Trophoblast cell (in vitro differentiated cells and primary cell): ENCODE results near the gene ZNF169.

Experiments
- DNase-seq, 2 donors: peaks; one replicate each; pipeline ENCODE4 v3.0.0-alpha.2; 2016
- H2AFZ ChIP-seq: 2 replicates; pipeline ENCODE4 v1.6.1; 2013; ENCODE audit warnings: low read length, moderate library complexity, mild to moderate bottlenecking; ENCODE audit not compliant: insufficient read depth, poor library complexity
- H2AK5ac ChIP-seq: 2 replicates; pipeline ENCODE4 v1.6.1; 2013; ENCODE audit warnings: mild to moderate bottlenecking, low read length
- H2BK120ac ChIP-seq: 2 replicates; pipeline ENCODE4 v1.6.1; 2013; ENCODE audit warnings: low read length, mild to moderate bottlenecking, moderate library complexity; ENCODE audit not compliant: insufficient read depth, poor library complexity
- H2BK12ac ChIP-seq: 2 replicates; pipeline ENCODE4 v1.6.1; 2013; ENCODE audit warnings: mild to moderate bottlenecking, low read length, moderate library complexity
- H2BK5ac ChIP-seq: 2 replicates; pipeline ENCODE4 v1.6.1; 2013; ENCODE audit warnings: low read length, low read depth, moderate library complexity, mild to moderate bottlenecking; ENCODE audit not compliant: poor library complexity
- H3K14ac ChIP-seq: 2 replicates; pipeline ENCODE4 v1.6.1; 2013; ENCODE audit warnings: mild to moderate bottlenecking, low read length
- H3K18ac ChIP-seq: 2 replicates; pipeline ENCODE4 v1.6.1; 2013; ENCODE audit warnings: mild to moderate bottlenecking, low read length
- H3K23ac ChIP-seq: 2 replicates; pipeline ENCODE4 v1.6.1; 2013; ENCODE audit warnings: low read length
- H3K27ac ChIP-seq: 2 replicates; pipeline ENCODE4 v1.5.1; 2013; ENCODE audit warnings: low read depth, mild to moderate bottlenecking, inconsistent platforms, low read length, moderate library complexity
- H3K27me3 ChIP-seq: 2 replicates; pipeline ENCODE4 v1.6.1; 2013; ENCODE audit warnings: inconsistent platforms, mild to moderate bottlenecking, low read length, moderate library complexity; ENCODE audit not compliant: insufficient read depth
- H3K36me3 ChIP-seq, 2 experiments: 1 replicate in 1 of 2; 2 replicates in 1 of 2; pipeline ENCODE4 v1.6.1; 2013; ENCODE audit warnings: low read length in 2 of 2, mild to moderate bottlenecking in 2 of 2, moderate library complexity in 1 of 2; ENCODE audit not compliant: insufficient read depth in 2 of 2, control insufficient read depth in 1 of 2
- H3K4ac ChIP-seq: 2 replicates; pipeline ENCODE4 v1.6.1; 2013; ENCODE audit warnings: low read depth, mild to moderate bottlenecking, low read length, moderate library complexity
- H3K4me1 ChIP-seq, 2 experiments: 1 replicate in 1 of 2; 2 replicates in 1 of 2; pipeline ENCODE4 v1.6.1; 2013; ENCODE audit warnings: low read length in 2 of 2, mild to moderate bottlenecking in 2 of 2, moderate library complexity in 1 of 2; ENCODE audit not compliant: insufficient read depth in 2 of 2, control insufficient read depth in 1 of 2
- H3K4me2 ChIP-seq: 2 replicates; pipeline ENCODE4 v1.6.1; 2013; ENCODE audit warnings: inconsistent platforms, mild to moderate bottlenecking, low read length, moderate library complexity
- H3K4me3 ChIP-seq: 2 replicates; pipeline ENCODE4 v1.5.1; 2013; ENCODE audit warnings: mild to moderate bottlenecking, low read depth, low read length, inconsistent platforms
- H3K79me1 ChIP-seq: one replicate; pipeline ENCODE4 v1.6.1; 2013; ENCODE audit warnings: low read length
- H3K79me2 ChIP-seq: 2 replicates; pipeline ENCODE4 v1.6.1; 2013; ENCODE audit warnings: low read length, mild to moderate bottlenecking; ENCODE audit not compliant: control insufficient read depth, insufficient read depth, poor library complexity
- H3K9ac ChIP-seq: 2 replicates; pipeline ENCODE4 v1.6.1; 2013; ENCODE audit warnings: mild to moderate bottlenecking, low read length
- H3K9me3 ChIP-seq: 2 replicates; pipeline ENCODE4 v1.6.1; 2013; ENCODE audit warnings: low read depth, mild to moderate bottlenecking, control low read depth, inconsistent platforms, low read length; ENCODE audit not compliant: insufficient read depth
- H4K12ac ChIP-seq: 2 replicates; pipeline ENCODE4 v1.6.1; 2013; ENCODE audit warnings: low read depth, mild to moderate bottlenecking, low read length, moderate library complexity
- H4K8ac ChIP-seq: 2 replicates; pipeline ENCODE4 v1.6.1; 2013; ENCODE audit warnings: low read depth, mild to moderate bottlenecking, low read length, moderate library complexity
- H4K91ac ChIP-seq: one replicate; pipeline ENCODE4 v1.6.1; 2013; ENCODE audit warnings: low read depth, mild to moderate bottlenecking, low read length, moderate library complexity
- WGBS: extraction: QIAGEN DNeasy Blood & Tissue Kit; methylation state at CpG from one replicate; pipeline ENCODE4 v1.1.7; 2013; ENCODE audit warnings: missing lambda C conversion rate; ENCODE audit not compliant: insufficient read length, insufficient coverage; ENCODE audit errors: extremely low coverage; 5-methylcytosine and 5-hydroxymethylcytosine counted together

The ZNF169 gene

DNA sequence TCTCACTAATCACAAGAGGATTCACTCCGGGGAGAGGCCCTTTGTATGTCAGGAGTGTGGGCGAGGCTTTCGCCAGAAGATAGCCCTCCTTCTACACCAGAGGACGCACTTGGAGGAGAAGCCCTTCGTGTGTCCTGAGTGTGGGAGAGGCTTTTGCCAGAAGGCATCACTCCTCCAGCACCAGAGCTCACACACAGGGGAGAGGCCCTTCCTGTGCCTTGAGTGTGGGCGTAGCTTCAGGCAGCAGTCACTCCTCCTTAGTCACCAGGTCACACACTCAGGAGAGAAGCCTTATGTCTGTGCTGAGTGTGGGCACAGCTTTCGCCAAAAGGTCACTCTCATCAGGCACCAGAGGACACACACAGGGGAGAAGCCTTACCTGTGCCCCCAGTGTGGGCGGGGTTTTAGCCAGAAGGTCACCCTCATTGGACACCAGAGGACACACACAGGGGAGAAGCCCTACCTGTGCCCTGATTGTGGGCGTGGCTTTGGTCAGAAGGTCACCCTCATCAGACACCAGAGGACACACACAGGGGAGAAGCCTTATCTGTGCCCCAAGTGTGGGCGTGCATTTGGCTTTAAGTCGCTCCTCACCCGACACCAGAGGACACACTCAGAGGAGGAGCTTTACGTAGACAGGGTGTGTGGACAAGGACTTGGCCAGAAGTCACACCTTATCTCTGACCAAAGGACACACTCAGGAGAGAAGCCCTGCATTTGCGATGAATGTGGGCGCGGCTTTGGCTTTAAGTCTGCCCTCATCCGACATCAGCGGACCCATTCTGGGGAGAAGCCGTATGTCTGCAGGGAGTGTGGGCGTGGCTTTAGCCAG is 41.6 kb downstream of the ZNF169 start:
- no CpG with 5 or more reads among the region's 20 CpGs for WGBS
- H3K79me2 ChIP-seq, result no peaks in the 10 kb centered on the region
- H3K23ac ChIP-seq, result no peak overlapping the region

DNA sequence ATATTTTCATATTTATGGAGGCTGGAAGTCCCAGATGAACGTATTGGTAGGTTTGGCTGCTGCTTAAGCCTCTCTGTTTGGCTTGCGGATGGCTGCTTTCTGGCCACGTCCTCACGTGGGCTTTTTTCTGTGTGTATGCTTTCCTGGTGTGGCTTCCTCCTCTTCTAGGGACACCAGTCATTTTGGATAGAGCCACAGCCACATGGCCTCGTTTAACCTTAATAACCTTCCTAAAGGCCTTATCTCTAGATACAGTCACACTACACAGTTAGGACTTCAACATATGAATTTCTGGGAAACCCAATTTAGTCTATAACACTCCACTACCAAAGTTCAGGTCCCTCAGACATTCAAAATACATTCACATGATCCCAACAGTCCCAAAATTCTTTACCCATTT is 42.5 kb downstream of the ZNF169 start:
- H3K4me1 ChIP-seq, result no peaks in the 10 kb centered on the region
- no peak for DNase-seq
- H3K14ac ChIP-seq, result no peak overlapping the region
- H3K9ac ChIP-seq, result no peak overlapping the region
- no peak overlapping the region for H2BK5ac ChIP-seq
- H2BK120ac ChIP-seq, result no peak overlapping the region
- H2AFZ ChIP-seq, result no peak overlapping the region
- no CpG with 5 or more reads among the region's 5 CpGs for WGBS
- H3K4ac ChIP-seq, result no peak overlapping the region
- no peak overlapping the region for H4K91ac ChIP-seq
- H3K23ac ChIP-seq, result no peak overlapping the region
- H4K12ac ChIP-seq, result no peak overlapping the region
- H3K4me2 ChIP-seq, result no peak overlapping the region
- no peak overlapping the region for H2BK12ac ChIP-seq
- H3K27me3 ChIP-seq, result no peaks in the 10 kb centered on the region
- no peak overlapping the region for H4K8ac ChIP-seq
- no peaks in the 10 kb centered on the region for H3K79me1 ChIP-seq
- H3K79me2 ChIP-seq, result no peaks in the 10 kb centered on the region
- H3K36me3 ChIP-seq, result no peaks in the 10 kb centered on the region
- H3K27ac ChIP-seq, result no peak overlapping the region
- H3K18ac ChIP-seq, result no peak overlapping the region
- H2AK5ac ChIP-seq, result no peak overlapping the region
- no peak overlapping the region for H3K4me3 ChIP-seq
- peaks cover 3% of the 10 kb centered on the region for H3K9me3 ChIP-seq

More for the DNA sequence above, 41.6 kb downstream of the ZNF169 start:
- Histone ChIP-seq H3K18ac (no peak overlapping the region), H3K4ac (no peak overlapping the region), H4K91ac (no peak overlapping the region), H3K14ac (no peak overlapping the region), H3K27me3 (no peaks in the 10 kb centered on the region), H2AFZ (no peak overlapping the region), H2BK5ac (no peak overlapping the region), H3K9me3 (peaks cover 3% of the 10 kb centered on the region), H3K36me3 (no peaks in the 10 kb centered on the region), H4K12ac (no peak overlapping the region), H3K4me2 (no peak overlapping the region), H3K79me1 (no peaks in the 10 kb centered on the region), H3K4me1 (no peaks in the 10 kb centered on the region), H3K9ac (no peak overlapping the region), H2BK120ac (no peak overlapping the region), H4K8ac (no peak overlapping the region), H2AK5ac (no peak overlapping the region), H3K27ac (no peak overlapping the region), H2BK12ac (no peak overlapping the region), H3K4me3 (no peak overlapping the region)
- no peak for DNase-seq

DNA sequence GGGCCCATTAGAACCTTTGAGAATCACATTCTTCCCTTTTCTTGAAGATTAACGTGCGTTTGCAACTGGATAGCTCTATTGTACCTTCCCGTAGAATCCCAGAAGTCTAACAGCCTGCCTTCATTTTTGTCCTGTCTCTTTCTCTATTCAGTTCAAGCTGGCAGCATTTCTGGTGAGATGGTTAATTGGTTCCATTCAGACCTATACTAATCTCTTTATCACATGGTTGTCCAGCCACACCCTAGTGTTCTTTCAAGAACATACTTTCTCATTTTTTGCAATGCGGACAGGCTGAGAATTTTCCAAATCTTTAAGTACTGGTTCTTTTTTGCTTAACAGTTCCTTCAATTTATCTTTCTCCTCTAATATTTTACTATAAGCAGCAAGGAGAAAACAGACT is 43.3 kb downstream of the ZNF169 start:
- Histone ChIP-seq H3K79me1 (no peaks in the 10 kb centered on the region), H3K36me3 (no peaks in the 10 kb centered on the region)

DNA sequence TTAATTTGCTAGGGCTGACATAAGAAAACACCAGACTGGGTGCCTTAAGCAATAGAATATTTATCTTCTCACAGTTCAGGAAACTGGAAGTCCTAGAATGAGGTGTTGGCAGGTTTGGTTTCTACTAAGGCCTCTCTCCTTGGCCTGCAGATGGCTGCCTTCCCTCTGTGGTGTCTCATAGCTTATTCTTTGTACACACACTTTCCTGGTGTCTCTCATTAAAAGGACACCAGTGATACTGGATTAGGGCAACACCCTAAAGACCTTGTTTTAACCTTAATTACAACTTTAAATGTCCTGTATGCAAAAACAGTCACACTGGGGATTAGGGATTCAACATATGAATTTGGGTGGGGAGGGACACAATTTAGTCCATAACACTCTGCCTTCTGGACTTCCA is 44.2 kb downstream of the ZNF169 start:
- no peaks in the 10 kb centered on the region for H3K79me1 ChIP-seq
- H3K14ac ChIP-seq, result no peak overlapping the region
- no peak overlapping the region for H4K91ac ChIP-seq
- H2BK120ac ChIP-seq, result no peak overlapping the region
- H2BK5ac ChIP-seq, result no peak overlapping the region
- no peak overlapping the region for H3K4ac ChIP-seq
- no peak overlapping the region for H2AK5ac ChIP-seq
- H3K4me2 ChIP-seq, result no peak overlapping the region
- no peak overlapping the region for H3K23ac ChIP-seq
- DNase-seq, result no peak
- H2AFZ ChIP-seq, result no peak overlapping the region
- H3K9me3 ChIP-seq, result peaks cover 3% of the 10 kb centered on the region
- no peaks in the 10 kb centered on the region for H3K27me3 ChIP-seq
- H3K4me3 ChIP-seq, result no peak overlapping the region
- H3K27ac ChIP-seq, result no peak overlapping the region
- H3K9ac ChIP-seq, result no peak overlapping the region
- H4K12ac ChIP-seq, result no peak overlapping the region
- no peaks in the 10 kb centered on the region for H3K79me2 ChIP-seq
- H2BK12ac ChIP-seq, result no peak overlapping the region
- no peak overlapping the region for H3K18ac ChIP-seq
- H3K36me3 ChIP-seq, result no peaks in the 10 kb centered on the region
- no peak overlapping the region for H4K8ac ChIP-seq
- no peaks in the 10 kb centered on the region for H3K4me1 ChIP-seq

More for the DNA sequence above, 43.3 kb downstream of the ZNF169 start:
- DNase-seq, result no peak
- H3K14ac ChIP-seq, result no peak overlapping the region
- no peak overlapping the region for H3K23ac ChIP-seq
- no peak overlapping the region for H3K9ac ChIP-seq
- no peak overlapping the region for H4K91ac ChIP-seq
- no peak overlapping the region for H2AFZ ChIP-seq
- peaks cover 3% of the 10 kb centered on the region for H3K9me3 ChIP-seq
- no peak overlapping the region for H2BK120ac ChIP-seq
- no peaks in the 10 kb centered on the region for H3K27me3 ChIP-seq
- no peak overlapping the region for H3K4ac ChIP-seq
- no peak overlapping the region for H4K8ac ChIP-seq
- H3K4me3 ChIP-seq, result no peak overlapping the region
- no peak overlapping the region for H4K12ac ChIP-seq
- no peak overlapping the region for H3K4me2 ChIP-seq
- H2AK5ac ChIP-seq, result no peak overlapping the region
- H2BK12ac ChIP-seq, result no peak overlapping the region
- H3K4me1 ChIP-seq, result no peaks in the 10 kb centered on the region
- WGBS, result no CpG with 5 or more reads among the region's 4 CpGs
- H2BK5ac ChIP-seq, result no peak overlapping the region
- H3K79me2 ChIP-seq, result no peaks in the 10 kb centered on the region
- H3K27ac ChIP-seq, result no peak overlapping the region
- no peak overlapping the region for H3K18ac ChIP-seq
